Measurements from ENCODE around the gene SRGAP2C. TPM values are rescaled to one million over a fixed set of nuclear protein-coding genes. Genes with fewer than 3 reads are reported as not detected.
"Not testable (repeated sequence)": the region's sequence is repeated elsewhere in the genome, so short reads cannot be mapped to it uniquely, and the experiment has no call there.

Gene SRGAP2C
- total RNA-seq: 10 to 100 TPM; 18.7 to 27.6 TPM

- H3K36me3 Mint-ChIP-seq (ENCODE audit: low read depth); H3K9me3 Mint-ChIP-seq; H3K27me3 Mint-ChIP-seq; H3K4me1 Mint-ChIP-seq: not testable (repeated sequence)
- Mint-ChIP-seq H3K4me3 (peak within 1 kb of the TSS; percentile 79), H3K27ac (peak within 1 kb of the TSS; percentile 59)
- ATAC-seq (replicated peaks): peak; percentile 85
These were observed at the start of gene SRGAP2C, which contains the start of gene FAM72B for GRCh38 chr1:121184290-121185127. TSS of gene SRGAP2C (plus strand) at chr1:121184975. CDS start at chr1:121187447, 2,472 bp downstream. TSS of gene FAM72B (minus strand) at chr1:121184340. CDS start at chr1:121183489, 851 bp downstream.

GRCh38 chr1:121140393-121140792, 44.4 kb upstream of the SRGAP2C start:
- not testable (repeated sequence) for ATAC-seq (replicated peaks)

GRCh38 chr1:121148489-121149190, 36.1 kb upstream of the SRGAP2C start:
- not testable (repeated sequence) for H3K36me3 Mint-ChIP-seq (ENCODE audit: low read depth); H3K27me3 Mint-ChIP-seq; H3K9me3 Mint-ChIP-seq; H3K4me1 Mint-ChIP-seq; H3K4me3 Mint-ChIP-seq; H3K27ac Mint-ChIP-seq
- ATAC-seq (replicated peaks): peak; percentile 55

More at GRCh38 chr1:121140393-121140792, 44.4 kb upstream of the SRGAP2C start:
- not testable (repeated sequence) for H3K36me3 Mint-ChIP-seq (ENCODE audit: low read depth); H3K27ac Mint-ChIP-seq; H3K9me3 Mint-ChIP-seq; H3K4me3 Mint-ChIP-seq; H3K4me1 Mint-ChIP-seq; H3K27me3 Mint-ChIP-seq

- H3K4me1 Mint-ChIP-seq, H3K4me3 Mint-ChIP-seq: not testable (repeated sequence)
These were observed 33.5 kb upstream of the SRGAP2C start for GRCh38 chr1:121151294-121151693.

GRCh38 chr1:121152788-121153187, 32.0 kb upstream of the SRGAP2C start:
- not testable (repeated sequence) for H3K4me3 Mint-ChIP-seq; H3K4me1 Mint-ChIP-seq; H3K27ac Mint-ChIP-seq; H3K27me3 Mint-ChIP-seq; ATAC-seq (replicated peaks); H3K36me3 Mint-ChIP-seq (ENCODE audit: low read depth); H3K9me3 Mint-ChIP-seq

More at GRCh38 chr1:121151294-121151693, 33.5 kb upstream of the SRGAP2C start:
- not testable (repeated sequence) for H3K36me3 Mint-ChIP-seq (ENCODE audit: low read depth); H3K27me3 Mint-ChIP-seq; ATAC-seq (replicated peaks); H3K9me3 Mint-ChIP-seq; H3K27ac Mint-ChIP-seq

- H3K9me3 Mint-ChIP-seq; H3K36me3 Mint-ChIP-seq (ENCODE audit: low read depth); H3K4me3 Mint-ChIP-seq; H3K27me3 Mint-ChIP-seq; H3K4me1 Mint-ChIP-seq; H3K27ac Mint-ChIP-seq; ATAC-seq (replicated peaks): not testable (repeated sequence)
These were observed 30.0 kb upstream of the SRGAP2C start for GRCh38 chr1:121154811-121155210.

- H3K4me1 Mint-ChIP-seq; H3K27ac Mint-ChIP-seq; H3K9me3 Mint-ChIP-seq; ATAC-seq (replicated peaks); H3K27me3 Mint-ChIP-seq; H3K4me3 Mint-ChIP-seq; H3K36me3 Mint-ChIP-seq (ENCODE audit: low read depth): not testable (repeated sequence)
These were observed 29.0 kb upstream of the SRGAP2C start for GRCh38 chr1:121155671-121156358.

GRCh38 chr1:121156958-121157603, 27.7 kb upstream of the SRGAP2C start:
- not testable (repeated sequence) for H3K36me3 Mint-ChIP-seq (ENCODE audit: low read depth); H3K4me1 Mint-ChIP-seq; H3K4me3 Mint-ChIP-seq; H3K27ac Mint-ChIP-seq; ATAC-seq (replicated peaks); H3K27me3 Mint-ChIP-seq; H3K9me3 Mint-ChIP-seq

GRCh38 chr1:121157609-121158008, 27.2 kb upstream of the SRGAP2C start:
- not testable (repeated sequence) for H3K36me3 Mint-ChIP-seq (ENCODE audit: low read depth); H3K4me3 Mint-ChIP-seq; H3K4me1 Mint-ChIP-seq; H3K27me3 Mint-ChIP-seq; H3K9me3 Mint-ChIP-seq; H3K27ac Mint-ChIP-seq
- ATAC-seq (replicated peaks): peak; percentile 66

- not testable (repeated sequence) for H3K27ac Mint-ChIP-seq; H3K27me3 Mint-ChIP-seq; H3K9me3 Mint-ChIP-seq; H3K4me3 Mint-ChIP-seq; H3K4me1 Mint-ChIP-seq; H3K36me3 Mint-ChIP-seq (ENCODE audit: low read depth)
- peak; percentile 31 for ATAC-seq (replicated peaks)
These were observed 24.7 kb upstream of the SRGAP2C start for GRCh38 chr1:121160118-121160517.

- H3K36me3 Mint-ChIP-seq (ENCODE audit: low read depth); H3K4me1 Mint-ChIP-seq; H3K27me3 Mint-ChIP-seq; H3K27ac Mint-ChIP-seq; H3K9me3 Mint-ChIP-seq; ATAC-seq (replicated peaks); H3K4me3 Mint-ChIP-seq: not testable (repeated sequence)
These were observed 23.4 kb upstream of the SRGAP2C start for GRCh38 chr1:121161199-121161901.

GRCh38 chr1:121163850-121164757, 20.7 kb upstream of the SRGAP2C start:
- peak; percentile 51 for ATAC-seq (replicated peaks)

GRCh38 chr1:121165296-121165695, 19.5 kb upstream of the SRGAP2C start:
- not testable (repeated sequence) for H3K36me3 Mint-ChIP-seq (ENCODE audit: low read depth); H3K4me1 Mint-ChIP-seq; H3K27me3 Mint-ChIP-seq; H3K9me3 Mint-ChIP-seq; H3K4me3 Mint-ChIP-seq; ATAC-seq (replicated peaks); H3K27ac Mint-ChIP-seq

More at GRCh38 chr1:121163850-121164757, 20.7 kb upstream of the SRGAP2C start:
- H3K4me3 Mint-ChIP-seq; H3K9me3 Mint-ChIP-seq; H3K27me3 Mint-ChIP-seq; H3K36me3 Mint-ChIP-seq (ENCODE audit: low read depth); H3K4me1 Mint-ChIP-seq; H3K27ac Mint-ChIP-seq: not testable (repeated sequence)

Data from activated T-helper 17 cell treated with anti-CD3 and anti-CD28 coated beads, Interleukin-2, amount 50 U/mL, for 72 hours (primary cell).